HG02943 (cell line): ENCODE data around the gene MBOAT7.

Experiments
- ATAC-seq: cut with Tn5 transposase; IDR thresholded peaks from one replicate; pipeline ENCODE4 v1.9.1; 2021; ENCODE audit warnings: mild to moderate bottlenecking, low read depth, moderate library complexity; ENCODE audit not compliant: unreplicated experiment

MBOAT7 gene

DNA sequence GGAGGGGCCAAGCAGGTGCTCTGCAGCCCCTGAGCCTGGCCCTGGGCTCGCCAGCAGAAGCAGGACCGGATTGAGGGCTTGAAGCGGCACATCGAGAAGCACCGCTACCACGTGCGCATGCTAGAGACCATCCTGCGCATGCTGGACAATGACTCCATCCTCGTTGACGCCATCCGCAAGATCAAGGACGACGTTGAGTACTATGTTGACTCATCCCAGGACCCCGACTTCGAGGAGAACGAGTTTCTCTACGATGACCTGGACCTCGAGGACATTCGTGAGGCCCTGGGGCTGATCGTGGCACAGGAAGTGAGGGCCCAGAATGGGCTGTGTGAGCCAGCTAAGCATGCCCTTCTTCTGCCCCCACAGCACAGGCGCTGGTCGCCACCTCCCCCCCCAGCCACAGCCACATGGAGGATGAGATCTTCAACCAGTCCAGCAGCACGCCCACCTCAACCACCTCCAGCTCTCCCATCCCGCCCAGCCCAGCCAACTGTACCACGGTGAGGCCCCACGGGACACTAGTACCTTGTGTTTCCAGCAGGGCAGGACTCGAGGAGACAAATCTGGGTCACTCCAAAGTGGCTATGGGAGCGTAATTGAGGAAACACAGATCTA, 43.7 kb downstream of the MBOAT7 start:
- ATAC-seq: no peak

DNA sequence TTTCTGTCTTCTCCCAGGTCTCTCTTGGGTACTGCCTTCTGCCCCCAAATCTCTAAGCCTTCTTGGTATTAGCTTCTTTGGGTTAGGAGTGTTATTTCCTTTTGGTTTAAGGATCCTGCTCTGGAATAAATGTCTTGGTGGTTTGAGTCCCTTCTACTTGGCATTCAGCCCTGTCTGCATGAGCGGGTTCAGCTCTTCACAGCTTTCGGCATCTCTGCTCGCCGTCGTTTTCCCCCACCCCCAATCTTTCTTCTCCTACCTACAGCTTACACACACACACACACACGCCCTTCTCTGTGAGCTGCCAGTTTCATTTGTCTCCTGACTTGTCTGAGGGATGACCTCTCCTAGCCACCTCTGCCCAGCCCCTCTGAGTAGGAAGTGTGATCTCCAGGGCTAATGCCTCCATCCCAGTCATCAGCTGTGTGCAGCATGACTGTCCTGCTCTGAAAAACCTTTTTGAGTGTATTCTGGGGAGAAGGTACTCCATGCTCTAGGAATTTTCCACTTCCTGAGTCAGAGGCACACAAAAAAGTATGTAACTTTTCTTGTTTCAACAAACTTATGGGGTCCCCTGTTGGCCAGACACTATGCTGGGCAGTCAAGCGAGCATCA, 47.1 kb downstream of the MBOAT7 start:
- ATAC-seq: no peak

DNA sequence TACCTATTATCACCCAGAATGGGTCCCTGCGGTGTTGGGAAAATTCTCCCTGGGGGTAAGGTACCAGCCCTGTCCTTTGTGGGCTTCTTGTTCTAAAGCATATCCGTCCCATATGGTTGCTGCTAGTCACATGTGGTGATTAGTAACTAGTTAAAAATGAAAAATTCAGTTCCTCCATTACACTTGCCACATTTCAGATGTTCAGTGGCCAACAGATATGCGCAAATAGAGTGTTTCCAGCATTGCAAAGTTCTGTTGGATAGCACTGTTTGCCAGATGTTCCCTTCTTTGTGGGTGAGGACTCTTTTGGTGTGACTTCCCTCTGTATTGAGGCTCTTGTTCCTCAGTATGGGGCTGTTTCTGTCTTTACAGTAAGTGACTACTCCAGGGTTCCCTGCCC, 48.0 kb downstream of the MBOAT7 start:
- no peak for ATAC-seq

DNA sequence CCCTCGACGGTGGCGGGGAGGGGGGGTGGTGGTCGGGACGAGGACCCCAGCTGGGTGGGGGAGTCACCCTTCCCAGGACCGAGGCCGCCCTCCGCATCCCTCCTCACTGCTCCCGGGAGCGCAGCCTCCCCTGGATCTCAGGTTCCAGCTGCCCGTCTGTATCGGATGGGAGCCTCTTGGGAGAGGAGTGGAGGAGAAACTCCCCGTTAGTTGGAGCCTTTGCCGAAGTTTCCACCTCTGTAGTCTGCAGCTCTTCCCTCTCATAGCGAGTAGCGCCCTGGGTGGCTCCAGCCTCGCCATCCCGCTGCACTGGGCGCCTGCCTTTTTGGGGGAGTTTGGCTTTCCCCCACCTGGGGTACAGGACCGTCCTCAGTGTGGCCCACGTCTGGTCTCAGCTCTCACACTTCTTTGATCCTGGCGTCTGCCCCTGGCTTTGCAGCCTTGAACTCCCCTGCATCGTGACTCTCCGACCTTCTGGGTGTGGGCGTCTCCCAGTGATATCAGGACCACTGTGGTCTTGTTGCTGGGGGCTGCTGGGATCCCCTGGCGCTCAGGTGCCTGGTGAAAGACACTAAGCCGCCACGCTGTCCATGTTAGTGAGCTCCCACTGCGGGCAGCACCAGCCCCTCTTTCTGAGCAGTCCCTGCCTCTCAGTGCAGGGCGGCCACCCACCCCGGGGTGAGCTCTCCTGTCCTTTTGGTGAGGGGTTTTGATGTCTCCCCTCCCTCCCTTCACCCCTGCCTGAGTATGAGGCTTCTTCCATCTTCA, 50.7 kb downstream of the MBOAT7 start:
- no peak for ATAC-seq

DNA sequence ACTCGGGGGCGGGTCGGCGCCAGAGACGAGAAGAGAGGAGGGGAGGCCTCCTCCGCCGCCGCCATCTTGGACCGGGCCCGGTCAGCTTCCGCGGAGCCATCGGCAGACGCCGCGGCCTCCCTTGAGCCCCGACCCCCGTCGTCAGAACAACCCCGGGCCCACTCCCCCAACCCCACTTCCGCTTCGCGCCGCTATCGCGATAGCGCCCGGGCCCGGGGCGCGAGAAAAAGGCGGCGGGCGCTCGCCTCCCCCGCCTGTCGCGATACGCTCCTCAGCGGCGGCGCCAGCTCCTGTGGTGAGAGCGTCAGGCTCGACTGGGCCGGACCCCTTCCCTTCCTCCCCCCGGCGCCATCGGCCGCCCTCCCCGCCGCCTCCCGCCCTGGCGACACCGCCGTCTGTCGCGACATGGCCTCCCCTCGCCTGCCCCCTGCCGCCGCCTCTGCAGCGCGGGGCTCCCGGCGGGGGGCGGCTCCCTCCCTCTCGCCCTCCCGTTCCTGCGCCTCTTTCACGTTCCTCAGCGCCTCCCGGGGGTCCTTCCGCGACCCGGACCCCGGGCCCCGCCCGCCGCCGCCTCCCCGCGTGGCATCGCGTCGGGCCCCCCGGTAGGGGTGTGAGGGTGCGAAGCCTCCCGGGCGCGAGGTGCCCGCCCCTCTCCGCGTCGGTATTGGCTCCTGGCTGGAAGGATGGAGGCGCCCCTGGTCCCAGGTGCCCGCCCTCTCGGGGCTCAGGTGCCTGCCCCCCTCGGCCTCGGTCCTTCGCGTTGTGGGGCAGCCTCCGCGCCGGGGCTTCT, 51.5 kb downstream of the MBOAT7 start, which contains the start of gene CNOT3:
TSS of gene CNOT3 (plus strand) at position 64 of the 790 bp plus-strand sequence. CDS start 5,217 bp downstream, outside the sequence.
- ATAC-seq: no peak

DNA sequence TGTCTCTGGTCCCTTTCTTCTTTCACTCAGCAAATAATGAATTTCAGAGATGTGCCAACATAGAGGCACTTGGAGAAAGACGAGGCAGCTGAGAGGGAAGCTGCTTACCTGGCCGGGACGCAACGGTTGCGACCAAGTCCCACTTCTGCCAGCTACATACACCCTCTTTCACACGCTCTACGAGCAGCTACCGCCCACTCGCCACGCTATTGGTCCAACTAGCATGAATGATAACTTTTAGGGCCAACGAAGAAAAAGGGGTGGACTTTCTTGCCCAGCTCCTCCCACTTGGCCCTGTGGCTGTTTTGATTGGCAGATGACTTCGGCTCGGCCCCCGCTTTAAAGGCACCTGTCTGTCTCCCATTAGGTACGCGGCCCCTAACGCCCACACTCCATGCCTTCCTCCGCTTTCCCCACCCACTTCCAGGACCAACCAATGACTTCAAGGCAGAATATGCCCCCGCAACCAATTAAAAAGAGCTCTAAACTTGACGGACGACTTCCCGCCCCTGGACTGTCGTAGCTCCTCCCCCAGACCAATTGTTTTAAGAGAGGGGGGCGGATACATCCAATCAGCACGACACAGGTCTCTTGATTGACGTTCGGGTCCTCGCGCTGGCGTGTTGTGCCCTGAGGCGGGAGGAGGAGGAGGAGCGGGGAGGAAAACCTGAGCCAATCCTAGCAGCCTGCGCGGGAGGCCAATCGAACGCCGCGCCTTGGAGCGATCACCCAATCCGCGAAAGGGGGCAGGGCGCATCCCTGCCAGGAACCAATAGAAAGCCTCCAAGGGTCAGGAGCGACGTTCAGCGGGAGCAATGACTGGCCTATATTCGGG, 52.3 kb downstream of the MBOAT7 start:
- peak; percentile 78 for ATAC-seq

DNA sequence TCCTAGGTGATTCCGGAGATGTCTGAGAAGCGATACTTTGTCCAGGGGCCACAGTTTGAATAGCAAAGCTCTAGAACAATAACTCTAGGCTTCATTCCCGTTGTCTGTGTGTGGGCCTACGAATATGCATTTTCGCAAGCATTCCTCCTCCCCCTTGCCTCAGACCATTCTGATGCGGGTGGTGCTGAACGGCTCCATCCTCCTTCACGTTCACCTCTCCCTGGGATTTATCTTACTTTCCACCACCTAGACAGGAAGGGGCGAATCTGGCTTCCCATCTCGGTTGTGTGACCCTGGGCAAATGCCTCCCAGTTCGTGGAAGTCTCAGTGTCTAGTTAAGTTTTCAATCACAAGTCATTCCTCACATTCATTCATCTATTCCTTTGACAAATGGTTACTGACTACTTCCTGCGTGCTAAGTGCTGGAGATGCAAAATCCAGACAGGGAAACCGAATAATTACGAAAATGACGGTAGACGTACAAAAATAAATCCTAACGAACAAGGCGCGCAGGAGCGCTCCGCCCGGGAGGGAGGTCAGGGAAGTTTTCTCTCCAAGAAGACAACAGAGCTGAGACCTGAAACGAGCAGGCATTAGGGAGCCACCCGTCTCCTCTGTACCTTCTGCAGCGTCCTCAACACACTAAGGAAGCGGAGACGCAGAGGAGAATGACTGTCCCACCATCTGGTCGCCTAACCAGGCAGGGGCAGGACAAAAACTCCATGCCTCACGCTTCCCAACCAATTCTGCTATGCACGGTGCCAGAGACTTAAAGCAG, 53.1 kb downstream of the MBOAT7 start:
- no peak for ATAC-seq

DNA sequence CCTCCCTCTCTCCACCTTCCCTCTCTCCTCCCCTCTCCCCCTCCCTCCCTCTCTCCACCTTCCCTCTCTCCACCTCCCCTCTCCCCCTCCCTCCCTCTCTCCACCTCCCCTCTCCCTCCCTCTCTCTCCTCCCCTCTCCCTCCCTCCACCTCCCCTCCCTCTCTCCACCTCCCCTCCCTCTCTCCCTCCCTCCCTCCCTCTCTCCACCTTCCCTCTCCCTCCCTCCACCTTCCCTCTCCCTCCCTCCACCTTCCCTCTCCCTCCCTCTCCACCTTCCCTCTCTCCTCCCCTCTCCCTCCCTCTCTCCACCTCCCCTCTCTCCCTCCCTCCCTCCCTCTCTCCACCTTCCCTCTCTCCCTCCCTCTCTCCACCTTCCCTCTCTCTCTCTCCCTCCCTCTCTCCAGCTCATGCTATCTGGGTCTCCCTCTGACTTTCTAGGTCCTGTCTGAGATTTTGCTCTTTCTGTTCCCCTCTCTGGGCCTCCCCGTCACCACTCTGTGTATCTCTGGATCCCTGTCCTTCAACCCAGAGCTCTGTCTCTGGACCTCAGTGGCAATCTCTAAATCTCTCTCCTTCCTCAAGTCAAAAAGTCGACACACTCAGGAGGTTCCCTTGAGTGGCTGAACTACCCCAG, 55.3 kb downstream of the MBOAT7 start:
- ATAC-seq: no peak

DNA sequence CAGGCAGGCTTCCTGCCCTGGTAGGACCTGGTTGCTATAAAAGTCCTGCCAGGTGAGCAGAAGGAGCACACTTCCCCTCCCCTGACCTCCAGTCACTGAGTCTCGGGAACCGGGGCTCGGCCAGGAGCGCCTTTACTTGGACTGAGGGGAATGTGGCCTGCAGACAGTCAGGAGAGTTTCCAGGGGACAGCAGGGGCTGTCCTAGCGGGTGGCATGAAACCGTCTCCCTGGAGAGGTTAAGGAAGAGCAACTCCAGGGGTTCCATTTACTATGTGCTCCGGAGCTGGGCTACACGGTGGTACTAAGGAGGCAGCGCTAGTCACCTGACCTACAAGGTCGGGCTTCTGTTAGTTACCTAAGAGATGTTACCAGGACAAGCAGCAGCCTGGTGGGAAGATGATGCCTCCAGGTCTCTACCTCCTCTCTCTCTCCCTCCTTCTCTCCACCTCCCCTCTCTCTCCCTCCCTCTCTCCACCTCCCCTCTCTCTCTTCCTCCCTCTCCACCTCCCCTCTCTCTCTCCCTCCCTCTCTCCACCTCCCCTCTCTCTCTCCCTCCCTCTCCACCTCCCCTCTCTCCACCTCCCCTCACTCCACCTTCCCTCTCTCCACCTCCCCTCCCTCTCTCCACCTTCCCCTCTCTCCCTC, 55.9 kb downstream of the MBOAT7 start:
- ATAC-seq: no peak

DNA sequence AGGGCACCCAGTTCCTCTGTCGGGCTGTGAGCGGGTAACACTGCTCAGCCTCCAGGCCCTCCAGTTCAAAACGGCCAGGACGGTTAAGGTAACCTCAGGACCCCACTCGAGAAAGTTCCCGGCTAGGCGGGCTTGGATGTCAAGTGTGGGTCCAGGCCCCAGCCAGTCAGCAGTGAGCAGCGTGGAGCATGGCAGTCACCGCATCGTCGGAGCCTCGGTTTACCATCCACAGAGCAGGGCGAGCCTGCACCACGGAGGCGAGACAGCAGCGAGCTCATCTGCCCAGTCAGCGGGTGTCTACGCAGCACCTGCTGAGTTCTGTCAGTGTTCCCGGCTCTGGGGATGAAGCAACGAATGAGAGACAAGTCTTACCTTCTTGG, 59.8 kb downstream of the MBOAT7 start:
- no peak for ATAC-seq

DNA sequence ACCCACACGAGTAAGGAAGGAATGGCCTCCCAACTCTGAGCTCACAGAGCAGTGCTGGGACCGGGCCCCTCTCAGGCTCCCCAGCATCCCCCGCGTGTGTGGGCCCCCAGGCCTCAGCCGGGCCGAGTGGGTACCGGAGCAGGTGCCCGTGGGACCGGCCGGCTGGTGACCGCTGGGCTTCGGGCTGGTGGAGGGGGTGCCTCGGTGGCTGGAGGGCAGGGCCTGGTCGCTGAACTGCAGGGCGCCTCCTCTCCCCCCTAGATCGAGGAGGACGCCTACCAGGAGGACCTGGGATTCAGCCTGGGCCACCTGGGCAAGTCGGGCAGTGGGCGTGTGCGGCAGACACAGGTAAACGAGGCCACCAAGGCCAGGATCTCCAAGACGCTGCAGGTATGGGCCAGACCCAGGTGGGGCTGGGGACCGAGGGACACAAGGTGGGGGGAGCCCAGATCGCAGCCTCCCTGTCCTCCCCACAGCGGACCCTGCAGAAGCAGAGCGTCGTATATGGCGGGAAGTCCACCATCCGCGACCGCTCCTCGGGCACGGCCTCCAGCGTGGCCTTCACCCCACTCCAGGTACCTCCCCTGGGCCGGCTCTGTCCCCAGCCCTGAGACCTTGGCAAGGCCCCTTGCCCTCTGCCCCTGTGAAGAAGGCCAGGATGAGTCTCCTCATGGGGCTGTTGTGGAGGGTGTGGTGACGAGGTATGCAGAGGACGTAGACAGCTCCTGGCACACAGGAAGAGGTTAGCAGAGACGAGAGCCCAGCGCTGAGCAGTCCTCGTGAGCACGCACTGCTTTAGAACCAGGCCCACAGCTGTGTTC, 60.4 kb downstream of the MBOAT7 start:
- ATAC-seq: no peak

DNA sequence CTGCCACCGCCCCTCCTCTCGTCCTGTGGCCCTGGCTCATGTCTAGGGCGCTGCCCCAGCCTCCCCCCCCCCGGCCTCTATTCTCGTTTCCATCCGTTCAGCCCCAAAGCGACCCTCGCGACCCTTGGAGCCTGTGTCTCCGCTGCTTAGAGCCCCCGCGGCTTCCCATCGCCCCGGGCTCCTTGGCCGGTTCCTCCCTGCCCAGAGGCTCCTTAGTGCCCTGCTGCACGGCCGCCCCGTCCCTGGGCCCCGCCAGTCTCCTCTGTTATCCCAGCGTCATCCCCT, 61.0 kb downstream of the MBOAT7 start:
- ATAC-seq: no peak

DNA sequence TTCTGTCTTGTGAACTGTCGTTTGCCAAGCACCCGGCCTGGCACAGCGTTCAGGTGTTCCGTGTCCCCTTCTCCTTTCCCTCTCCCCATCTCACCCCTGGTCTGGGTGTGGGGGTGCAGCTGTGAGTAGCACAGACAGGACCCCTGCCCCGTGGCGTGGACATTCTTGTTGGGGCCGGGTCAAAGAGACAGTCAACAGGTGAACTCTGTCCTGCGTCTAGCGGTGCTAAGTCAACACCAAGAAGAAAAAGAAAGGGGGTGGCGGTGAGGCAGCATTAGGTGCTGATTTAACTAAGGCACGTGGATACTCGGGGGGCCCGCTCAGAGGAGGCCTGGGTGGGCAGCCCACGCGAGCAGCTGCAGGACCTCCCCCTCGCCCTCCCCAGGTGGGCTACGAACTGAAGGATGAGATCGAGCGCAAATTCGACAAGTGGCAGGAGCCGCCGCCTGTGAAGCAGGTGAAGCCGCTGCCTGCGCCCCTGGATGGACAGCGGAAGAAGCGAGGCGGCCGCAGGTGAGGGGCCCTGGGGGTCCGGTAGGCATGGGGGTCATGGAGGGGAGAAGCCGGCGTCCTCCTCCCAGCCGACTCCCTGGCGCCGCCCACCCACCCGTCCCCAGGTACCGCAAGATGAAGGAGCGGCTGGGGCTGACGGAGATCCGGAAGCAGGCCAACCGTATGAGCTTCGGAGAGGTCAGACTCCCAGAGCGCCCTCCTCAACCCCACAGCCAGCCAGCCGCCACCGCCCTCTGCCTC, 61.5 kb downstream of the MBOAT7 start:
- ATAC-seq: no peak

DNA sequence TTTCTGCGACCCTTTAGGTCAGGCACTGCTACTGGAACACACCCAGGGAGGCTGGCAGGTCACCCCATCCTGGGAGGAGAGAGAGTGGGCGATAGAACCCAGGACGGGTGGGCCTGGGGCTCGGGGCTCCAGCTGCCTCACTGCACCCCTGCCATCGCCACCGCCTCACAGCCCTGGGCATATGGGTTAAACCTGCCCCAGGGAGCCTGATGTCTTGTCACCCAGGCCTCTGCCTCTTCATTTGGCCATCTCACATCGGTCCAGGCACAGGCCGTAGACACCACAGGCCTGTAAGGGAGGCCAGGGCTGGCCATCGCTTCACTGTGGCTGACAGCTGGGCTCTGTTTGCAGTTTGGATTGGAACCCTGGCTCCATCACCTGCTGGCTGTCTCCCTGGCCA, 63.7 kb downstream of the MBOAT7 start:
- ATAC-seq: no peak

DNA sequence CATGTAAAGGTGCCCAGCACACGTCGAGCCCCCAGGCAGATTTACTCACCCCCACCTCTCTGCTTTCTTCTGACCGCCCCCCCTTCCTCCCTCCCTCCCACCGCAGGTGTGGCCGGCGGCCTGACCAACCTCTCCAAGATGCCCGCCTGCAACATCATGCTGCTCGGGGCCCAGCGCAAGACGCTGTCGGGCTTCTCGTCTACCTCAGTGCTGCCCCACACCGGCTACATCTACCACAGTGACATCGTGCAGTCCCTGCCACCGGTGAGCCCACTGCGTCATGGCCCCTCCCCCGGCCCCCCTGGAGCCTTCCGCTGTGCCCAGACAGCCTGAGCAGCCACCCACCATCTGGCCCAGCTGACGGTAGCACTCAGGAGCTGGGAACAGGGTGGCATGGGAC, 65.0 kb downstream of the MBOAT7 start:
- no peak for ATAC-seq

DNA sequence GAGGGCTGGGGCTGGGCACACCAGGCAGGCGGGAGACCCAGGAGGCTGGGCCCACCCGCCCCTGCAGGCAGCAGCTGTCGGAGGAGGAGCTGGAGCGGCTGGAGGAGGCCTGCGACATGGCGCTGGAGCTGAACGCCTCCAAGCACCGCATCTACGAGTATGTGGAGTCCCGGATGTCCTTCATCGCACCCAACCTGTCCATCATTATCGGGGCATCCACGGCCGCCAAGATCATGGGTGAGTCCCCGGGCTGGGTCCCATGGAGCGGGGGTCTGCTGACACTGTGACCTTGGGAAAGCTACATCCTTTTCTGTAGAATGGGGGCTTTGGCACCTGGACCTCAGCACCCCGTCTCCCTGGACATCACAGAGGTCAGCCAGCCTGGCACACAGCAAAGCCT, 65.7 kb downstream of the MBOAT7 start:
- ATAC-seq: no peak
